Fibroblast of skin of right biceps (primary cell): Measurements from ENCODE around the gene FAM221A.
"Not testable (repeated sequence)": the region's sequence is repeated elsewhere in the genome, so short reads cannot be mapped to it uniquely, and the experiment has no call there.

Experiments
- DNase-seq: peaks from one replicate; pipeline ENCODE4 v3.0.0-alpha.2; 2013

FAM221A gene, protein sequence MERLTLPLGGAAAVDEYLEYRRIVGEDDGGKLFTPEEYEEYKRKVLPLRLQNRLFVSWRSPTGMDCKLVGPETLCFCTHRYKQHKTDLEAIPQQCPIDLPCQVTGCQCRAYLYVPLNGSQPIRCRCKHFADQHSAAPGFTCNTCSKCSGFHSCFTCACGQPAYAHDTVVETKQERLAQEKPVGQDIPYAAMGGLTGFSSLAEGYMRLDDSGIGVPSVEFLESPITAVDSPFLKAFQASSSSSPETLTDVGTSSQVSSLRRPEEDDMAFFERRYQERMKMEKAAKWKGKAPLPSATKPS

DNA sequence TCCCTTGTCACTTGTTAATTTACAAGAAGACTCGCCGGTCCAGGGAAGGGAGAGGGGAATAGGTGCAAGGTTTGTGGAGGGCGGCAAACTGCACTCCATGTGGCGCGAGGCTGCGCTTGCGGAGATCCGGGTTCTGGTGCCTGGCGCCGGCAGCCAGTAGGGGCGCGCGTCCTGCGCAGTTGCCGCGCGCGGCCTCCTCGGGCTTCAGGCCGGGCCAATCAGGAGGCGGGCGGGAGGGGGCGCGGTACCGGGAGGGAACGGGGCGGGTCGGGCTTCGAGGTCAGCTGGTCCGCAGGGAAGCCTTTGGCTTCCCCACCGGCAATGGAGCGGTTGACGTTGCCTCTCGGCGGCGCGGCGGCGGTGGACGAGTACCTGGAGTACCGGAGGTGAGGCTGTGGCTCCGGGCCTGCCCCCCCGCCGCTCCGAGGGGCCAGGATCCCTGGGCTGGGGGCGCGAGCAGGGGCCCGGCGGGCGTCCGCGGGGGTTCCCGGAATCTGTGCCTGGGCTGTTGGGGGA lies at the start of gene FAM221A:
Gene FAM221A (plus strand): TSS at position 302 of the 516 bp plus-strand sequence. CDS start 20 bp downstream, at position 322.
- DNase-seq: peak; percentile 75

GRCh38 chr7:23633417-23633816 lies 46.6 kb upstream of the FAM221A start:
- no peak for DNase-seq

DNA sequence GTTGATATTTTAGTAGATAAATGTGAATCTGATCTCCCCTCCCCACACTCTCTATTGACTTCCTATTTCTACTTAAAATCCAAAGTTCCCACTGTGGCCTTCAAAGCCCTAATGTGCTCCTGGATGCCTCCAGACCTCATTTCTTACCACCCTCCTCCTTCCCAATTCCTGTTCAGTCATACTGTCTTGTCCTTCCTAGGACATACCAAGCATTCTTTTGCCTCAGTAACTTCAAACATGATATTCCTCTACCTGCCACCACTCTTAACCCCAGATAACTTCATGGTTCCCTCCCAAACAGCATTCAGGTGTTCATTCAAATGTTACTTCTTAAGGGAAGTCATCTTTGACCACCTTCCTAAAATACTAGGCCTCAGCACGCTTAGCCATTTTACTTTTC lies 34.2 kb upstream of the FAM221A start:
- no peak for DNase-seq

DNA sequence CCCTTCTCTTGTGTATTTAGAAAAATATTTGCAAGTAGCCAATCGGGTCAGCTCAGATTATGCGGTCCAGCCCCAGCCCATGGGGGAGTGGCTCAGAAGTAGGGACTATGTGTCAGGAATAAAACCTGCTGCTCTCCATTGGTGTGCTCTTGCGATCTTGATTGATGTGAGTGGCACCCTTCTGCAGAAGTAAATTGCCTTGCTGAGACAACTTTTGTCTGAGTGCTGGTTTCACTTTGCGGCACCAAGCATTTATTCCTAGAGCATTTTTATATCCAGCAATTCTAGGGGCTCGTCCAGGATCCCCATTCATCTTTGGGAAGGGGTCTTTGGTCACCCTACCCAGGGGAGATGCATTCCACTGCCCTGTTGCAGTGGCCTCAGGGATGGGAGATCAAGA lies 26.1 kb upstream of the FAM221A start:
- no peak for DNase-seq

DNA sequence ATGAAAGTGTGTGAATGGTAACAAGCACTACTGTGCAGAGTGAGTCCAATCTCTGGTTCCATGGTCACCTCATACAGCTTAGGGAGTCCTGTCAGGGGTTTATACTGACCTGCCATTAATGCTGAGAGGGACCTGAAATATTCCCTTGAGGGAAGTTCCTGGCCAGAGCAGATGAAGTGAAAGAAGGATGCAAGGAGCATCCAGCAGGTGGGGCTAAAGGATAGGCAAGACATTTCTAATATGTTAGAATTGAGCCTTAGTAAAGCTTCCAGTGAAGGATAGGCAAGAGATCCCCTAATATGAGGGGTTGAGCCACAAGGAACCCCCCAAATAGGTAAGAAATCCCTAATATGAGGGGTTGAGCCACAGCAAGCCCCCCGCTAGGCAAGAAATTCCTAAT lies 25.5 kb upstream of the FAM221A start:
- peak; percentile 5 for DNase-seq

DNA sequence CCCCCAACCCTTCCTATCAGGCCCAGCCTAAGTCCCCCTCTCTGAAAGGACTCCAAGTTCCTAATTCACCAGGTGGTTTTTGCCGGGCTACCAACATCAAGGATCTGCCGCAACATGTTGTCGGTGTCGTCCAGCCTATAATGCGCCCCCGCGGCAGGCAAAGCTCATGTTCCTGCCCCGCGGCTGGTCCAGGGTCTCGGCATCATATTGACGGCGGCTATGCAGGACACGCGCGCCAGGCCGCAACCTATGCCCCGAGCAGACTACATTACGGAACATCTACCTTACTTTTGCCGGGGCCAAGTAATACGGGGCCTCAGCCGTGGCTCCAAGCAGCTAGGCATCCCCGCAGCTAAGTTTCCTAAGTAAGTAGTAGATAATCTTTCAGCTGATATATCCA lies 24.6 kb upstream of the FAM221A start:
- DNase-seq: no peak

- DNase-seq: no peak
Measured at GRCh38 chr7:23658831-23659427, 21.1 kb upstream of the FAM221A start.

- no peak for DNase-seq
Measured at GRCh38 chr7:23661385-23661784, 18.6 kb upstream of the FAM221A start.

DNA sequence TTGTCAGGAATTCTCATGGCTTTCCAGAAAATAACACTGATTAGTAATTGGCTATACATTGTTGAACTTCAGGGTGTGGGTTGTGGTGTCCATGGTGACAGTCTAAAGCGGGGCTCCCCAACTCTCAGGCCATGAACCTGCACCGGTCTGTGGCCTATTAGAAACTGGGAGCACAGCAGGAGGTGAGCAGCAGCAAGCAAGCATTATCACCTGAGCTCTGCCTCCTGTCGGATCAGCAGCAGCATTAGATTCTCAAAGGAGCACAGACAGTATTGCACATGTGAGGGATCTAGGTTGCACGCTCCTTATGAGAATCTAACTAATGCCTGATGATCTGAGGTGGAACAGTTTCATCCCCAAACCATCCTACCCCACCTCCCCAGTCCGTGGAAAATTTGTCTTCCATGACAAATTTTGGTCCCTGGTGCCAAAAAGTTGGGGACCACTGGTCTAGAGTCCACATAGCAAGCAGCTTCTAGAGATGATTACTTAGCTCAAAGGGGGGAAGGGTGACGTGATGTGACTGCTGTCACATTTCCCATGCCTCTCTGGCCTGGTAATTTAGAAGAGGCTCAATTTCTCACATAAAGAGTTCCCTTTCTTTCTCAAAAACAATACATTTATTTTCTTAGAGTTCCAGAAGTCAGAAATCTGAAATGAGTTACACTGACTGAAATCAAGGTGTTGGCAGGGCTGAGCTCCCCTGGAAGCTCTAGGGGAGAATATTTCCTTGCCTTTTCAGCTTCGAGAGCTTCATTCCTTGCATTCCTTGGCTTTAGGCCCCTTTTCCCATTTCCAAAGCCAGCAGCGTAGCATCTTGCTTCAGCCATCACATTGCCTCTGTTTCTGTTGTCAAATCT lies 17.6 kb upstream of the FAM221A start:
- peak; percentile 59 for DNase-seq

DNA sequence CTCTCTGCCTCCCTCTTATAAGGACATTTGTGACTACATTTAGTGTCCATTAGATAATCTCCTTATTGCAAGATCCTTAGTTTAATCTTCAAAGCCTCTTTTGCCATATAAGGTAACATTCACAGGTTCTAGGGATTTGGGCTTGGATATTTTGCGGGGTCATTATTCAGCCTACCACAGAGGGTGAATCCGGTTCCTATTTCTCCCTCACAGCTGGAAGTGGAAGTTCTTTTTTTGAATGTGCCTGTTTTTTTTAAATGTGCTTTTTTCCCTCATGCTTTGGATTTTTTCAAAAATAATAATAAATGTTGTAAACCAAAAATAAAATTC lies 17.1 kb upstream of the FAM221A start:
- DNase-seq: no peak

- DNase-seq: no peak
Measured at GRCh38 chr7:23664122-23664521, 15.9 kb upstream of the FAM221A start.

DNA sequence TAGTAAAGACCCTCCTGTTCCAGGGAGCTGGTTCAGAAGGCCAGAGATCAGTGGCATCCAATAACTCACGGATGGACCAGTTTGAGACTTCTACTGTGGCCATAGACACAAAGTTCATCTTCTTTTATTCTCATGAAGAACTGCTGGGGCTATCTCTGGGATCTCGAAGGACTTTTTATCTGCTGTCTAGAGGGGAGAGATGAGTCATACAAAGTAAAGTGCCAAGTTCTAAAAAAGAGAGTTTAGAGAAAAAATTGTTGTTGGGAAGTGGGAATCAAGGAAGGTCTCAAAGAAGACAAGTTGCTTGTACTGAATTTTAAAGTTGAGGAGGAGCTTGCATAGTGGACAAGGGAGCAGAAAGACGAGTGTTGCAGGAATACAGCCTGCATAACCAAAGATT lies 8.0 kb upstream of the FAM221A start:
- no peak for DNase-seq

DNA sequence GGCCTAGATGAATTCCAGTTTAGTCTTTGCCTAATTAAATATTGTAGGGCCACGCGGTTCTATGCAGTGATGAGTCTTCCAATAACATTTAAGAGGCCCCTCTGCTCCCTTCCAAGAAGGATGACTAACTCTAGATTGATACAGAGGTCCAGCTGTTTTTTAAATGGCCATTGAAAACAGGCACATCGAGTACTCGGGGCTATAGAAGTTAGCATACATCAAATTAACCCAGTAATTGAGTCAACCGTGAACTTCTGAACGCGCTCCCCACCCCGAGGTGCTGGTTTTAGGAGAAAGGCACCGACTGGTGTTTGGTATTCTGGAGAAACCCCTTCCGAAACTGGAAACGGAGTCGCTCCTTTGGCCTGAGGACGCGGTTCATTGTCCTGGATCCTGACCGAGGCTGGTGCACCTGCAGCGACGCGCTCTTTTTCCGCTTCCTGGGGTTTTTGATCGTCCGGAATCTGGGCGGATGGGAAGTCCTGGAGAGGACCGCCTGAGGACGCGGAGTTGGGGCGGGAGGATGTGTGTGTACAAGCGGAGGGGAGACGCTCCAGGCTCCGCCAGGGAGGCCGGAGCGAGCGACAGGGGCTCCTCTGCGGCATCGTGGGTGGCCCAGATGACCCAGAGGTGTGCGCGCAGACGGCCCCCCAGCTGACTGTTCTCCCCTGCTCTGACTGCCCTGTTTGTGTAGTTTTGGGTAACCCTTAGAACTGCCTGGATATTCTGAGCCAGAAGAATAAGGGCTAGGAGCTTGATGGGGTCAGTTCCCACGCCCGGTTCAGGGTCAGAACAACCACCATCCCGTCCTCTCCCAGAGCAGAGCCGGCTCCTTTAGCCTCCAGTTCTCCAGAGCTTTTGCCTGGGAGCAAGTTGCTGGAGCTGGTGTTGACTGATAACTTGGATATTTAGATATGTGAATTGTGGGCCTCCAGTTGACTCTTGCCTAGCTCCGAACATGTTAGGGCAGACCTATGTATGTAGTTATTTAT lies 711 bp downstream of the FAM221A start:
- peak; percentile 45 for DNase-seq

DNA sequence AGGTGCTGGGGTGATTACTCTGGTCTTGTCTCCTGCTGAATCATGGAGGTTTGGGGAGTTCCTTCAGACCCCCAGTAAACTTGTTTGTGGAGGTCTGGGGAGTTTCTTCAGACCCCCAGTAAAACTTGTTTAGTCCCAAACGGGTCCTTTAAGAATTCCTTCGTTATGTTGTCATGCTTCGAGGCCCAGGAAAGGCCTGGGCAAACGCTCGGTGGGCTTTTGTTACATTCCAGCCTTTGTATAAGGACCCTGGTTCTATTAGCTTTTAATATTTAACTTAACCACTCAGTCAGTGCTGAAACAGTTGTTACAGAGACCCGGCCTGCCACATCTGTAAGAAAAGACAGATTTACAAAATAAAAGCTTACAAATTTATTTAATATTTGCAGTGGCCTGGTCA lies 4.0 kb downstream of the FAM221A start:
- DNase-seq: not testable (repeated sequence)

DNA sequence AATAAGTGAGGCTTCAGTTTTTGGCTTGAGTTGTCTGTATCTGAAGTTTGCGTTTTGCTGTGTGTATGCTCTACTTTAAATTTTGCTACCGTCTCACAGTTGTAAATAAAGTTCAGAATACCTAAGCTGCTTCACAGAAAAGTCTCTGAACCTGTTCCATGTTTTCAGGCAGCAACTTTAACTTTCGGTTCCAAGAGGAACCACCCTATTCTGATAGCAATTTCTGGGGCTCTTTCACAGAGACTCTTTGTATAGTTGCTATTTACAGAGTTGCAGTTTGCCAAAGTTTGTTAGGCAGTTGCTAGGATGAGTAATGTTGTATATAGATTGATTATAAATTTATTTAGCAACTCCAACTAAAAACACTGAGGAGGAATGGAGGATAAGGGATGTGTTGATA lies 5.7 kb downstream of the FAM221A start:
- no peak for DNase-seq

GRCh38 chr7:23687011-23687410 lies 7.0 kb downstream of the FAM221A start:
- peak; percentile 33 for DNase-seq

GRCh38 chr7:23689165-23689564 lies 9.2 kb downstream of the FAM221A start:
- DNase-seq: no peak

GRCh38 chr7:23691320-23691719 lies 11.3 kb downstream of the FAM221A start:
- no peak for DNase-seq

DNA sequence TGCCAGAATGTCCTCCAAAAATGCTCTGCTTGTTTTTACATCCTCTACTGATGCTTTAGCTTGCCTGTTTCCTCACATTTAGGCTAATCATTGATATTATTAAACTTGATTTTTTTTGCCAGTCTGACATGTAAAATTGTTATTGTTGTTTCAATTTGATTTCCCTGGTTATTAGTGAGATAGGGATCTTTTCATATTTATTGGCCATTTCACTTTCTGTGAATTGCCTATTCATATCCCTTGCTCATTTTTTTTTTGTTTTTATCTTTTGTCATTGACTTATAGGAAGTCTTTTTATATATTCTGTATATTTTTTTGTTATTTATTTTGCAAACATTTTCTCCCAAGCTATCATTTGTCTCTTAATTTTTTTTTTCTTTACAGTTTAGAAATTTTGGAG lies 13.2 kb downstream of the FAM221A start:
- no peak for DNase-seq

- DNase-seq: peak; percentile 63
Measured at GRCh38 chr7:23696916-23697441, 17.0 kb downstream of the FAM221A start.

DNA sequence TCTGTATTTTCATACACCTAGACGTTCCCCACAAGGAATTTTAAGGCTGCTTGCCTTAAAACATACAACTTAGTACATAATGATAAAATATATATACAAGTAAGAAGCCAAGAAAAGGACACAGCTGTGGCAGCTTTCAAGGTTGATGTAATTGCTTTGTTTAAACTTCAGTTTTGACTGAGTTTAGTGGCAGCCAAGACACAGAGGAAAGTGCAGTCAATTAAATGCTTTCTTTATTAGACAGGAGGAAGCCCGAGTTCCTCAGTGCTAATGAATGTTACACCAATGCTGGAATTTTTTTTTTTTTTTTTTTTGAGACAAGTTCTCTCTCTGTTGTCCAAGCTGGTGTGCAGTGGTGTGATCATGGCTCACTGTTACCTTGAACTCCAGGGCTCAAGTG lies 18.8 kb downstream of the FAM221A start:
- no peak for DNase-seq

GRCh38 chr7:23700046-23700445 lies 20.0 kb downstream of the FAM221A start:
- DNase-seq: no peak
